IMR-90 (cell line): ENCODE measurements around the gene CLEC11A. TPM values are rescaled to one million over a fixed set of nuclear protein-coding genes. Genes with fewer than 3 reads are reported as not detected.

ENCODE experiments used
- ATAC-seq: fragments of 200-7000 bp; cut with Tn5 transposase; 2 replicates; pipeline ENCODE4 v1.9.1; 2020; ENCODE audit warnings: low read depth, mild to moderate bottlenecking, moderate library complexity
- BruUV-seq: library from RNA; stranded (reverse); fragments of 400-500 nt; replicated peaks from 2 replicates; lab custom pipeline; 2021; lab: Mats Ljungman, UMichigan
- CTCF ChIA-PET: fragments of 300-600 bp; formaldehyde crosslinking; extraction: SDS; loops from one replicate; lab custom pipeline; 2021; ENCODE audit warnings: antibody characterized with exemption; lab: Yijun Ruan, JAX
- POLR2A ChIA-PET: fragments of 300-600 bp; sonication (Branson Sonifier 250); formaldehyde crosslinking; loops from one replicate; lab custom pipeline; 2022; ENCODE audit warnings: antibody characterized with exemption; ENCODE audit not compliant: unreplicated experiment; lab: Charles Lee
- DNase-seq: peaks from one replicate; pipeline ENCODE4 v3.0.0; 2013
- H2AFZ ChIP-seq: replicated peaks from 2 replicates; pipeline ENCODE3; 2013; ENCODE audit warnings: low read length, mild to moderate bottlenecking; ENCODE audit not compliant: poor library complexity
- H2AK5ac ChIP-seq: 2 replicates; pipeline ENCODE4 v1.6.1; 2013; ENCODE audit warnings: low read depth, low read length, inconsistent platforms
- H2AK9ac ChIP-seq: replicated peaks from 2 replicates; pipeline ENCODE3; 2013; ENCODE audit warnings: mild to moderate bottlenecking, low read depth, low read length, moderate library complexity; ENCODE audit not compliant: poor library complexity
- H2BK120ac ChIP-seq: 2 replicates; pipeline ENCODE4 v1.6.1; 2013; ENCODE audit warnings: low read depth, low read length, inconsistent platforms
- H2BK15ac ChIP-seq: 3 replicates; pipeline ENCODE4 v1.6.1; 2013; ENCODE audit warnings: low read depth, low read length, inconsistent platforms
- H2BK20ac ChIP-seq: 2 replicates; pipeline ENCODE4 v1.6.1; 2013; ENCODE audit warnings: low read depth, mild to moderate bottlenecking, inconsistent platforms, low read length, moderate library complexity
- H2BK5ac ChIP-seq: 2 replicates; pipeline ENCODE4 v1.6.1; 2013; ENCODE audit warnings: mild to moderate bottlenecking, low read depth, low read length, inconsistent platforms; ENCODE audit not compliant: poor library complexity, severe bottlenecking
- H3K14ac ChIP-seq: replicated peaks from 2 replicates; pipeline ENCODE4 v1.6.1; 2013; ENCODE audit warnings: low read depth, low read length, inconsistent platforms
- H3K18ac ChIP-seq: 2 replicates; pipeline ENCODE4 v1.6.1; 2013; ENCODE audit warnings: low read depth, low read length, control low read depth
- H3K23ac ChIP-seq: 2 replicates; pipeline ENCODE4 v1.6.1; 2013; ENCODE audit warnings: low read depth, low read length, inconsistent platforms
- H3K27ac ChIP-seq: 2 replicates; pipeline ENCODE4 v1.5.1; 2013; ENCODE audit warnings: mild to moderate bottlenecking, control low read depth, low read length; ENCODE audit not compliant: insufficient read depth
- H3K27me3 ChIP-seq: 2 replicates; pipeline ENCODE4 v1.6.1; 2013; ENCODE audit warnings: low read length; ENCODE audit not compliant: control insufficient read depth, insufficient read depth
- H3K36me3 ChIP-seq: 2 replicates; pipeline ENCODE4 v1.6.1; 2013; ENCODE audit warnings: low read length, mixed read lengths; ENCODE audit not compliant: control insufficient read depth, insufficient read depth
- H3K4ac ChIP-seq: 2 replicates; pipeline ENCODE4 v1.6.1; 2013; ENCODE audit warnings: low read depth, low read length, inconsistent platforms
- H3K4me1 ChIP-seq: 2 replicates; pipeline ENCODE4 v1.6.1; 2013; ENCODE audit warnings: low read length, mixed read lengths; ENCODE audit not compliant: control insufficient read depth, insufficient read depth
- H3K4me2 ChIP-seq: 2 replicates; pipeline ENCODE4 v1.6.1; 2013; ENCODE audit warnings: low read depth, mild to moderate bottlenecking, control low read depth, low read length, moderate library complexity
- H3K4me3 ChIP-seq: 2 replicates; pipeline ENCODE4 v1.5.1; 2013; ENCODE audit warnings: low read depth, mild to moderate bottlenecking, control low read depth, low read length, moderate library complexity; ENCODE audit not compliant: insufficient read depth
- H3K56ac ChIP-seq: 2 replicates; pipeline ENCODE4 v1.6.1; 2013; ENCODE audit warnings: low read length, inconsistent platforms; ENCODE audit not compliant: insufficient read depth; ENCODE audit errors: extremely low read depth
- H3K79me1 ChIP-seq, 2 experiments: 2 replicates each; pipeline ENCODE4 v1.6.1; 2013; ENCODE audit warnings: low read length in 2 of 2, inconsistent platforms in 1 of 2, low read depth in 1 of 2
- H3K9ac ChIP-seq: 2 replicates; pipeline ENCODE4 v1.6.1; 2013; ENCODE audit warnings: low read depth, low read length, control low read depth
- H3K9me1 ChIP-seq: 2 replicates; pipeline ENCODE4 v1.6.1; 2013; ENCODE audit warnings: low read length, inconsistent platforms; ENCODE audit not compliant: insufficient read depth
- H3K9me3 ChIP-seq: 2 replicates; pipeline ENCODE4 v1.6.1; 2013; ENCODE audit warnings: low read length; ENCODE audit not compliant: control insufficient read depth, insufficient read depth
- H4K20me1 ChIP-seq: 2 replicates; pipeline ENCODE4 v1.6.1; 2013; ENCODE audit warnings: low read length, inconsistent platforms; ENCODE audit not compliant: insufficient read depth
- H4K5ac ChIP-seq: 2 replicates; pipeline ENCODE4 v1.6.1; 2013; ENCODE audit warnings: mild to moderate bottlenecking, low read depth, low read length, control low read depth
- H4K8ac ChIP-seq, 2 experiments: 2 replicates each; pipeline ENCODE4 v1.6.1; 2013; ENCODE audit warnings: low read depth in 2 of 2, low read length in 2 of 2, control low read depth in 1 of 2, inconsistent platforms in 1 of 2
- H4K91ac ChIP-seq: 2 replicates; pipeline ENCODE4 v1.6.1; 2013; ENCODE audit warnings: low read depth, low read length, inconsistent platforms; ENCODE audit not compliant: insufficient read depth
- BHLHE40 ChIP-seq: fragments of 150-350 bp; IDR thresholded peaks from 2 replicates; pipeline ENCODE4 v1.6.1; 2016; ENCODE audit warnings: mild to moderate bottlenecking, low read depth, low read length
- CEBPB ChIP-seq: IDR thresholded peaks from 2 replicates; pipeline ENCODE4 v1.6.1; 2012; ENCODE audit warnings: low read depth, low read length, improper control_type of control experiment
- CHD1 ChIP-seq: IDR thresholded peaks from 2 replicates; pipeline ENCODE4 v1.6.1; 2012; ENCODE audit warnings: low read depth, low read length, improper control_type of control experiment
- MAFK ChIP-seq: IDR thresholded peaks from 2 replicates; pipeline ENCODE4 v1.6.1; 2012; ENCODE audit warnings: low read depth, low read length, improper control_type of control experiment
- MAZ ChIP-seq: IDR thresholded peaks from 2 replicates; pipeline ENCODE4 v1.6.1; 2012; ENCODE audit warnings: low read depth, mild to moderate bottlenecking, low read length, improper control_type of control experiment, moderate library complexity, borderline replicate concordance
- NFE2L2 ChIP-seq: fragments of 150-350 bp; IDR thresholded peaks from 2 replicates; pipeline ENCODE4 v1.6.1; 2016; ENCODE audit warnings: low read depth, mild to moderate bottlenecking, low read length
- RCOR1 ChIP-seq: IDR thresholded peaks from 2 replicates; pipeline ENCODE4 v1.6.1; 2012; ENCODE audit warnings: mild to moderate bottlenecking, low read length, improper control_type of control experiment; ENCODE audit not compliant: insufficient replicate concordance
- RFX5 ChIP-seq: IDR thresholded peaks from 2 replicates; pipeline ENCODE4 v1.8.0; 2012; ENCODE audit warnings: low read depth, mild to moderate bottlenecking, low read length, moderate library complexity
- SMC3 ChIP-seq: fragments of 150-350 bp; IDR thresholded peaks from 2 replicates; pipeline ENCODE4 v1.6.1; 2016; ENCODE audit warnings: low read depth, mild to moderate bottlenecking, antibody characterized with exemption, low read length, moderate library complexity
- WGBS, 2 experiments: methylation state at CpG; one replicate each; pipeline versions ENCODE4 v1.1.5 to v1.1.7; 2013; ENCODE audit warnings: missing lambda C conversion rate in 2 of 2; ENCODE audit not compliant: insufficient read length in 1 of 2; ENCODE audit errors: extremely low coverage in 2 of 2; 5-methylcytosine and 5-hydroxymethylcytosine counted together
- dilution Hi-C: fragments of 300-500 bp; cut with HindIII; formaldehyde crosslinking; loops from one replicate; pipeline ENCODE4 v1.14.3; 2018; ENCODE audit warnings: low sequenced_read_pairs; ENCODE audit not compliant: unreplicated experiment
- in situ Hi-C: fragments of 300-500 bp; cut with MboI; formaldehyde crosslinking; loops from 3 replicates; pipeline ENCODE4 v1.14.3; 2019; ENCODE audit warnings: low sequenced_read_pairs, inconsistent platforms, mixed read lengths
- intact Hi-C: fragments of 100-400 bp; cut with micrococcal nuclease; formaldehyde crosslinking; loops from 2 replicates; pipeline ENCODE4 v1.10.0; 2022
- polyA plus RNA-seq, 3 experiments: library from polyadenylated mRNA; depleted of rRNA; stranded (reverse); fragments of >200 nt; gene quantifications; 2 replicates each; pipeline ENCODE4 v1.2.3, GENCODE V29; 2012; ENCODE audit warnings: low replicate concordance in 1 of 3
- total RNA-seq: library from RNA; depleted of rRNA; stranded (reverse); fragments of >200 nt; gene quantifications from 2 replicates; pipeline ENCODE4 v1.2.3, GENCODE V29; 2012
- TF ChIP-seq, protein P1 (sequence below): fragments of 150-350 bp; IDR thresholded peaks from 2 replicates; pipeline ENCODE4 v1.6.1; 2017; ENCODE audit warnings: mild to moderate bottlenecking, antibody characterized with exemption, low read length, low read depth
- TF ChIP-seq, protein P2 (sequence below): conservative IDR thresholded peaks from 2 replicates; pipeline ENCODE4 v1.5.1; 2012; ENCODE audit warnings: mild to moderate bottlenecking, low read depth, low read length, improper control_type of control experiment
- TF ChIP-seq, protein P3 (sequence below): fragments of 150-350 bp; IDR thresholded peaks from 2 replicates; pipeline ENCODE4 v1.6.1; 2016; ENCODE audit warnings: low read depth, mild to moderate bottlenecking, low read length, moderate library complexity, borderline replicate concordance

The CLEC11A gene
- total and polyA plus RNA-seq, 2 of the 4 experiments (the other 2 are of a cell fraction) = 17.0 to 152 TPM

DNA sequence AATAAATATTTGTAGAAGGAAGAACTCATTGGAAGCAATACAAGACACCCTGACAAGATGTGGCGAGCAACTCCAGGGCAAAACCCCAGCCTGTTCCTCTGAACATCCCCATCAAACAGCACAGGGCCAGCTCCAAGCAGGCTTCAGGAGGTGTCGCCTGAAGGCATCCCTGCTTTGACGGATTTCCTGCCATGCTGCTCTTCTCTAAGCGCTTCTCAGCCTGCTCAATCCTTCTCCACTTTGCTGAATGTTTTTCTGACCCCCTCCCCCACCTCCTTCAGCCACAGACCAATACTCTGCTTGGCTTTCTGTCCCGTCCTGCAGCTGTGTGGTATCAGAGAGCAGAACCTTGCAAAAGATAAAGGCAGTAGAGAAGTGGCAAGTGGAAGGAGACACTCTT, 45.5 kb upstream of the CLEC11A start:
- intact Hi-C loops = no loop called here
- Histone ChIP-seq H2AFZ (no peak overlapping the region), H3K4ac (no peak overlapping the region), H4K8ac (no peak overlapping the region), H2BK5ac (no peak overlapping the region), H2BK20ac (no peak overlapping the region), H3K9me1 (no peaks in the 10 kb centered on the region), H3K27ac (no peak overlapping the region), H3K23ac (no peak overlapping the region), H3K36me3 (no peaks in the 10 kb centered on the region), H2BK120ac (no peak overlapping the region), H3K79me1 (no peaks in the 10 kb centered on the region), H2AK9ac (no peak overlapping the region), H2AK5ac (no peak overlapping the region), H3K4me2 (no peak overlapping the region), H4K5ac (no peak overlapping the region), H4K91ac (no peak overlapping the region), H3K27me3 (peaks cover 10% of the 10 kb centered on the region; the same call in 1 of the 2 replicates), H3K4me1 (no peaks in the 10 kb centered on the region), H3K56ac (no peak overlapping the region), H3K9me3 (no peaks in the 10 kb centered on the region), H4K20me1 (no peaks in the 10 kb centered on the region), H3K14ac (no peak overlapping the region), H3K4me3 (no peak overlapping the region), H3K9ac (no peak overlapping the region), H3K18ac (no peak overlapping the region), H2BK15ac (no peak overlapping the region)
- TF ChIP-seq NFE2L2 (no peak), RFX5 (no peak), SMC3 (no peak), MAZ (no peak), RCOR1 (no peak), CHD1 (no peak), BHLHE40 (no peak), MAFK (no peak), CEBPB (no peak)
- TF ChIP-seq, protein P1, sequence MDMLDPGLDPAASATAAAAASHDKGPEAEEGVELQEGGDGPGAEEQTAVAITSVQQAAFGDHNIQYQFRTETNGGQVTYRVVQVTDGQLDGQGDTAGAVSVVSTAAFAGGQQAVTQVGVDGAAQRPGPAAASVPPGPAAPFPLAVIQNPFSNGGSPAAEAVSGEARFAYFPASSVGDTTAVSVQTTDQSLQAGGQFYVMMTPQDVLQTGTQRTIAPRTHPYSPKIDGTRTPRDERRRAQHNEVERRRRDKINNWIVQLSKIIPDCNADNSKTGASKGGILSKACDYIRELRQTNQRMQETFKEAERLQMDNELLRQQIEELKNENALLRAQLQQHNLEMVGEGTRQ = no peak
- TF ChIP-seq, protein P2, sequence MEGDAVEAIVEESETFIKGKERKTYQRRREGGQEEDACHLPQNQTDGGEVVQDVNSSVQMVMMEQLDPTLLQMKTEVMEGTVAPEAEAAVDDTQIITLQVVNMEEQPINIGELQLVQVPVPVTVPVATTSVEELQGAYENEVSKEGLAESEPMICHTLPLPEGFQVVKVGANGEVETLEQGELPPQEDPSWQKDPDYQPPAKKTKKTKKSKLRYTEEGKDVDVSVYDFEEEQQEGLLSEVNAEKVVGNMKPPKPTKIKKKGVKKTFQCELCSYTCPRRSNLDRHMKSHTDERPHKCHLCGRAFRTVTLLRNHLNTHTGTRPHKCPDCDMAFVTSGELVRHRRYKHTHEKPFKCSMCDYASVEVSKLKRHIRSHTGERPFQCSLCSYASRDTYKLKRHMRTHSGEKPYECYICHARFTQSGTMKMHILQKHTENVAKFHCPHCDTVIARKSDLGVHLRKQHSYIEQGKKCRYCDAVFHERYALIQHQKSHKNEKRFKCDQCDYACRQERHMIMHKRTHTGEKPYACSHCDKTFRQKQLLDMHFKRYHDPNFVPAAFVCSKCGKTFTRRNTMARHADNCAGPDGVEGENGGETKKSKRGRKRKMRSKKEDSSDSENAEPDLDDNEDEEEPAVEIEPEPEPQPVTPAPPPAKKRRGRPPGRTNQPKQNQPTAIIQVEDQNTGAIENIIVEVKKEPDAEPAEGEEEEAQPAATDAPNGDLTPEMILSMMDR = no peak
- TF ChIP-seq, protein P3, sequence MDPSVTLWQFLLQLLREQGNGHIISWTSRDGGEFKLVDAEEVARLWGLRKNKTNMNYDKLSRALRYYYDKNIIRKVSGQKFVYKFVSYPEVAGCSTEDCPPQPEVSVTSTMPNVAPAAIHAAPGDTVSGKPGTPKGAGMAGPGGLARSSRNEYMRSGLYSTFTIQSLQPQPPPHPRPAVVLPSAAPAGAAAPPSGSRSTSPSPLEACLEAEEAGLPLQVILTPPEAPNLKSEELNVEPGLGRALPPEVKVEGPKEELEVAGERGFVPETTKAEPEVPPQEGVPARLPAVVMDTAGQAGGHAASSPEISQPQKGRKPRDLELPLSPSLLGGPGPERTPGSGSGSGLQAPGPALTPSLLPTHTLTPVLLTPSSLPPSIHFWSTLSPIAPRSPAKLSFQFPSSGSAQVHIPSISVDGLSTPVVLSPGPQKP = no peak
- in situ Hi-C loops = no loop called here
- WGBS, 2 experiments = 28% methylated on average over 3 of the region's 5 CpGs; no CpG with 5 or more reads in 1 of the 2 experiments
- BruUV-seq = no TSS peak
- DNase-seq (no peak), ATAC-seq (no peak)
- CTCF ChIA-PET = no interaction called here
- POLR2A ChIA-PET = no interaction called here
- dilution Hi-C loops = no loop called here
